ENCODE data around the gene TULP1.

DNA sequence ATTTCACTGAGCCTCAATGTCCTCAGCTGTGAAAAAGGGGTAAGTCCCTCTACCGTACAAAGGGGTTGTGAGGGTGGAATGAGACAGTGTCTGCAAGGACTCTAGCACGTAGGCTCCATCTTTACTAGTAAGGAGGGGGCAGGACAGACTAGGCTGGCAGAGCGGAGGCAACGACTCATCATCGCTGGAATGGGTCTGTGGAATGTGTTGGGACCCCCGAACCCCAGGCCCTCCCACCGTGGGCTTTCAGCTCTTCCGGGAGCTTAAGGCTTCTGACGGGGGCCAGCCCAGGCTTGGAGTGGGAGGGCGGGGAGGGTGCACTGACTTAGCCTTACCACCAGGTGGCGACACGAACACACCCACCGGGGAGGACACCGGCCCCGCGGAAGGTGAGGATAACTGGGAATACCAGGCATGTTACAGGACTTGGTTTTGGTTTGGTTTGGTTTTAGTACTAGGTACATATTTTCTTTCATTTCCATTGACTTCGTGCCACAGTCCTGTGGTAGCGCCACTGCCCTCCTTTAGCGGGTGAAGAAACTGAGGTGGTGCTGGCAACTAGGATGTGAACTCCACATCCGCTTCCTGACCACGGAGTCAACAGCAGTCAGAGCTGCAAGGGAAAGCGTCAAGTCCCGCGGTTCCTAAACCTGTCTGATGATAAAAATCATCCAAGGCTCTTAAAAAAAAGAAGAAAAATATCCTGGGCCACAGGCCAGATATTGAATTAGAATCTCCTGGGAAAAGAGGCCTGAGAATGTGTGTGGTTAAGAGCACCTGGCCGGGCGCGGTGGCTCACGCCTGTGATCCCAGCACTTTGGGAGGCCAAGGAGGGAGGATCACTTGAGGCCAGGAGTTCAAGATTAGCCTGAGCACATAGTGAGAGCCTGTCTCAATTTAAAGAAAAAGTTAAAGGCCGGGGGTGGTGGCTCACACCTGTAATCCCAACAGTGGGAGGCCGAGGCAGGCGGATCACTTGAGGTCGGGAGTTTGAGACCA, 10.3 kb upstream of the TULP1 start:
- TF ChIP-seq, protein P1, sequence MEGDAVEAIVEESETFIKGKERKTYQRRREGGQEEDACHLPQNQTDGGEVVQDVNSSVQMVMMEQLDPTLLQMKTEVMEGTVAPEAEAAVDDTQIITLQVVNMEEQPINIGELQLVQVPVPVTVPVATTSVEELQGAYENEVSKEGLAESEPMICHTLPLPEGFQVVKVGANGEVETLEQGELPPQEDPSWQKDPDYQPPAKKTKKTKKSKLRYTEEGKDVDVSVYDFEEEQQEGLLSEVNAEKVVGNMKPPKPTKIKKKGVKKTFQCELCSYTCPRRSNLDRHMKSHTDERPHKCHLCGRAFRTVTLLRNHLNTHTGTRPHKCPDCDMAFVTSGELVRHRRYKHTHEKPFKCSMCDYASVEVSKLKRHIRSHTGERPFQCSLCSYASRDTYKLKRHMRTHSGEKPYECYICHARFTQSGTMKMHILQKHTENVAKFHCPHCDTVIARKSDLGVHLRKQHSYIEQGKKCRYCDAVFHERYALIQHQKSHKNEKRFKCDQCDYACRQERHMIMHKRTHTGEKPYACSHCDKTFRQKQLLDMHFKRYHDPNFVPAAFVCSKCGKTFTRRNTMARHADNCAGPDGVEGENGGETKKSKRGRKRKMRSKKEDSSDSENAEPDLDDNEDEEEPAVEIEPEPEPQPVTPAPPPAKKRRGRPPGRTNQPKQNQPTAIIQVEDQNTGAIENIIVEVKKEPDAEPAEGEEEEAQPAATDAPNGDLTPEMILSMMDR (IDR thresholded peaks at IDR 0.05) = peak; percentile 96 to 100 (median 97)
- TF ChIP-seq POLR2A (IDR thresholded peaks at IDR 0.05) = peak in 1 of 2 donors; percentile 14
- peak in 1 of 2 donors; percentile 44 for TF ChIP-seq EP300 (IDR thresholded peaks at IDR 0.05)
